HL-60/S4 treated with retinoic acid at 250 ng/mL for 4 days and 3 days (cell line): Measurements from ENCODE around the gene TMEM156.
"Not testable (repeated sequence)": the region's sequence is repeated elsewhere in the genome, so short reads cannot be mapped to it uniquely, and the experiment has no call there.

Source experiments
- in situ Hi-C: fragments of 300-500 bp; cut with MboI; formaldehyde crosslinking; loops from 2 replicates; pipeline ENCODE4 v1.7.0; 2022; ENCODE audit warnings: low sequenced_read_pairs

Gene TMEM156

DNA sequence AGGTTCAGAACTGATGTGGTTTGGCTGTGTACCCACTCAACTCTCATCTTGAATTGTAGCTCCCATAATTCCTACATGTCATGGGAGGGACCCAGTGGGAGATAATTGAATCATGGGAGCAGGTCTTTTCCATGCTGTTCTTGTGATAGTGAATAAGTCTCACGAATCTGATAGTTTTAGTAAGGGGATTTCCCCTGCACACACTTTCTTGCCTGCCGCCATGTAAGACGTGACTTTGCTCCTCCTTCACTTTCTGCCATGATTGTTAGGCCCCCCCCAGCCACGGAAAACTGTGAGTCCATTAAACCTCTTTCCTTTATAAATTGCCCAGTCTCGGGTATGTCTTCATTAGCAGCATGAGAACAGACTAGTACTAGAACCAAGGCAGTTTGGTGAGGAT lies 73.0 kb downstream of the TMEM156 start:
- in situ Hi-C loops = not testable (repeated sequence)

- in situ Hi-C loops = no loop called here
Measured at GRCh38 chr4:38958453-38959190, 73.6 kb downstream of the TMEM156 start.

GRCh38 chr4:38957893-38958292 lies 74.3 kb downstream of the TMEM156 start:
- in situ Hi-C loops = no loop called here

DNA sequence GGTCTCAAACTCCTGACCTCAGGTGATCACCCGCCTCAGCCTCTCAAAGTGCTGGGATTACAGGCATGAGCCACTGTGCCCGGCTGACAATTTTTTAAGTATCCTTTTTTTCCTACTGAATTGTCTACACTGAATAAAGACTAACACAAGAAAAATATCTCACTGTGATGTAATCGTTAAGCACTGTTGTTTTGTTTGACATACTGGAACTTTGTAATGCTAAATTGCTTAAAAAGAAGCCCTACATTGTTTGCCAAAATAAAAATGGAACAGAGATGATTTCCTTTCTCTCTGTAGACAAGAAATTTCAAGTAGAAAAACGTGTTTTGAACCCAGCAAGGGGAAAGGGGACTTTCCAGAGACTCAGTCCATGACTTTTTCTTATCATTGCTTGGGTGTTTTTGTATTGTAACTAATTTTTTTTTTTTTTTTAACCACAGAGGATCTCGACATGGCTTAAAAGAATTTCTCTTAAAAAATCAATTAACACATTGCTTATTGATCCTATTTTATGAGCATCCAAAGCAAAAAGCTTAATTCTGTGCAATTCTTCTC lies 74.9 kb downstream of the TMEM156 start:
- in situ Hi-C loops = no loop called here

- in situ Hi-C loops = no loop called here
Measured at GRCh38 chr4:38955957-38956356, 76.3 kb downstream of the TMEM156 start.

DNA sequence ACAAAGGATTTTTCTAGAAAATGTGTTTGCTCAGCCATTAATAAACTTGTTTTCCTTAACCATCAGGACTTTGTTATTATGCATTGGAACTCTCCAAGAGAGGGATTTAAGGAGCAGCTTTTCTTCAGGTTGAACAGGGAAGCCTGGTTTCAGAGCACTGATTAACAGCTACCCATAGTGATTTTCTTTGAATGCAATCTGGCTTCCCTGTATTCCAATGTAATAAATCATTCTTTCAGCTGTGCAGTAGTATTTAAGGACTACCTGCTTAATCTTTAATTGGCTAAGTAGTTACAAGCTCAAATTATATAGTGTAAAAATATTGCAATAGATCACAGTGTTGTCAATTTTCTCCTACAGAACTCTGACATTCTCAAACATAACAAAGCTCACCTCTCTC lies 77.5 kb downstream of the TMEM156 start:
- in situ Hi-C loops = no loop called here

DNA sequence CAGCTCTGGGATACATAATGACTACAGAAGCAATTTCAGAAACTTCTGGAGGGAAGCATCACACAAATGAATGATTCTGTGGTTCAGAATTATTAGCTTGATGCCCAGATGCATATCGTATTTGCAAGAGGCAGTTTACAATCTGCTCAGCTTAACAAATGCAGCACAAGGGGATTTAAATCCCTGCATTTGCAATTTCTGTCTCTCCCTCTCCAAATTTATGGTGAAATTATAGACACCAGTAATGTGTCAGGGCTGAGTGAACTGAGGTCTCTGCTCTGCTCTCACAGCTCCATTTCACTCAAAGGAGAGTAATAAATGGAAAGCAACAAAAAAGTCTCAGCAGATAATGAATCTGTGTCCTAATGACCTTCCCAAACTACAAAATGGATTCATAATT lies 80.2 kb downstream of the TMEM156 start:
- in situ Hi-C loops = no loop called here

- in situ Hi-C loops = no loop called here
Measured at GRCh38 chr4:38951598-38951997, 80.6 kb downstream of the TMEM156 start.

- in situ Hi-C loops = no loop called here
Measured at GRCh38 chr4:38950734-38951133, 81.5 kb downstream of the TMEM156 start.

GRCh38 chr4:38950159-38950558 lies 82.0 kb downstream of the TMEM156 start:
- in situ Hi-C loops = no loop called here

GRCh38 chr4:38949411-38950051 lies 82.7 kb downstream of the TMEM156 start:
- in situ Hi-C loops = no loop called here

GRCh38 chr4:38948551-38948950 lies 83.7 kb downstream of the TMEM156 start:
- in situ Hi-C loops = no loop called here

DNA sequence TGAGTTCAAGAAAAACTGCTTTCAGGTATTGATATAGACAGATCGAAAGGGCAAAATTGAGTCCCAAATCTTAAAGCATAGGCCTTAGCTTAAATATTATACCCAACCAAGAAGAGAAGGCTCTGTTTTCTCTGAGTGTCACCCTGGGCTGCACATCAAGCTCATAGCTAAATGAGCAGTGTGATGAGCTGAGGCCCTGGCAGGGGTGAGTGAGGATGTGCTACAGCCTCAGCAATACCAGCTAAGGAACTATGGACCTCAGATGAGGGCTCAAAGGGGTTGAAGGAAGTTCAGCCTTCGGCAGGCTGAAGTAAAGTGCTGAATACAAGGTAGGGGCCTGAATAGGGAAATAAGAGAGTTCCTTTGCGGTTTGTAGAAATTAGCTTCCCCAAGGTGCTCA lies 85.3 kb downstream of the TMEM156 start:
- in situ Hi-C loops = no loop called here

GRCh38 chr4:38944440-38944839 lies 87.8 kb downstream of the TMEM156 start:
- in situ Hi-C loops = no loop called here

GRCh38 chr4:38943343-38943742 lies 88.9 kb downstream of the TMEM156 start:
- in situ Hi-C loops = no loop called here

GRCh38 chr4:38941906-38942305 lies 90.3 kb downstream of the TMEM156 start:
- in situ Hi-C loops = not testable (repeated sequence)

GRCh38 chr4:38940476-38940875 lies 91.7 kb downstream of the TMEM156 start:
- in situ Hi-C loops = no loop called here

GRCh38 chr4:38939165-38939564 lies 93.0 kb downstream of the TMEM156 start:
- in situ Hi-C loops = no loop called here

- in situ Hi-C loops = no loop called here
Measured at GRCh38 chr4:38935391-38936073, 96.7 kb downstream of the TMEM156 start.

GRCh38 chr4:38931125-38931524 lies 101.1 kb downstream of the TMEM156 start:
- in situ Hi-C loops = no loop called here

- in situ Hi-C loops = no loop called here
Measured at GRCh38 chr4:38930707-38931106, 101.5 kb downstream of the TMEM156 start.

DNA sequence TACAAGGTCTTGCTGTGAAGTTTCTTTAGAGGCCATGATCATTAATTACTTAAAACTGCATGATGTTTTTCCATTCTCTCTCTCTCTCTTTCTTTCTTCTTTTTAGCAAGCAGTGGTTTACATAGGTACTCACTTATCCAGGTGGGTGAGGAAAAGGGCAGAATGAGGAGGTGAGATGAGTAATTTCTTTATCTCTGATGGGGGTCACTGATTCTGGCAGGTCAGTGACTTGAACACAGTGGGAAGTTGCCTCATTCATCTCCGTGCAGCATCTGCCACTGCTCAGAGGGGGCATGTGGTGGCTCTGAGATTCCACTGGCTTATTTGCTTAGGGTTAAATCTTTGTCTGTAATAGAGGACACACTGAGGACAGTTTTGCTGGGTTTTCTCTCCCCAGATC lies 102.0 kb downstream of the TMEM156 start:
- in situ Hi-C loops = no loop called here
